K562 treated with DMSO at 1 percent for 4 hours (cell line): ENCODE results near the gene OR2T3. TPM values are rescaled to one million over a fixed set of nuclear protein-coding genes. Genes with fewer than 3 reads are reported as not detected.

Experiments
- total RNA-seq: library from RNA; unstranded; fragments of 300-600 nt; gene quantifications from 2 replicates; pipeline ENCODE4 v1.2.3, GENCODE V29; 2022; ENCODE audit not compliant: insufficient read depth

Gene OR2T3, protein sequence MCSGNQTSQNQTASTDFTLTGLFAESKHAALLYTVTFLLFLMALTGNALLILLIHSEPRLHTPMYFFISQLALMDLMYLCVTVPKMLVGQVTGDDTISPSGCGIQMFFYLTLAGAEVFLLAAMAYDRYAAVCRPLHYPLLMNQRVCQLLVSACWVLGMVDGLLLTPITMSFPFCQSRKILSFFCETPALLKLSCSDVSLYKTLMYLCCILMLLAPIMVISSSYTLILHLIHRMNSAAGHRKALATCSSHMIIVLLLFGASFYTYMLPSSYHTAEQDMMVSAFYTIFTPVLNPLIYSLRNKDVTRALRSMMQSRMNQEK
- total RNA-seq = not detected in 2 replicates

GRCh38 chr1:248473051-248473450 lies at the start of gene OR2T3:
Gene OR2T3, plus strand, starts transcription at chr1:248473351. Its CDS starts 0 bp downstream, at chr1:248473351.

DNA sequence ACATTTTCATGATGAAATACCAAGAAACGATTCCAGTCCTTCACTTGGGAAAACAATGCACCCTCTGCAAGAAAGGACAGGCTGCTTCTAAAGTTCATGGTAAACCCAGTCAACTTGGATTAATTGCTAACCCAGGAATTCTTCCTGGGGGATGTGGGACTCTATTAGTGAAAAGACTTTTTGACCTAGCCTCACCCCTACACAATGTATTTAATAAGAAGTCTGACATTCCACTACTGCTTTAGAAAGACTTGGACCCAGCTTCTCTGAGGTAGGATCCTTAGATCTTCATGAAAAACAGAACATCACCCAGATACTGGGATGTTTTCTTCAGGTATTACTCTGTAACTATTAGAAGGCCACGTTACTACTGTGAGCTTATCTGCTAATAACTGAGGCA lies 27.8 kb upstream of the OR2T3 start, which contains the start of gene OR2T2:
Gene OR2T2, plus strand, starts transcription at position 239 of the 400 bp plus-strand sequence. CDS start 7,161 bp downstream, outside the sequence.

GRCh38 chr1:248488289-248488688 lies 15.1 kb downstream of the OR2T3 start, which contains the start of gene OR2T5:
Gene OR2T5, plus strand, starts transcription at chr1:248488589. Its CDS starts 0 bp downstream, at chr1:248488589.

DNA sequence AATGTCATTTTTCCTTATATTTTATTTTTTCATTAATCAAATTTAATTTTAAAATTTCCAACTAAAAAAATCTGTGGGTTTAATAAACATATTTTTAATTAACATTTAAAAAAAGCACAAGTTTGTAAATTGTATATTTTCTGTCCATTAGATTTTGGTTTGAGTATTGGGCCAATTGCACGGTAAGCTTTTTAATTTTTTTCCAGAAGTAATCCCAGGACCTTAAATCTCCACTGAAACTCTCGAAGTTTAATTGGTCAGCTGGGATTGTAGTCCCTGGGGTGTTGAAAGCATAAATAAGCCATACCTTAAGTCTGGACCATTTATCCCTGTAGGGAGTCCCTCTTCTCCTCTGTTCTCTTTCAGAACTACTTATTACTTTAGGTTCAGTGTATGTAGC lies 34.6 kb downstream of the OR2T3 start, which contains the start of gene OR2G6:
Gene OR2G6, plus strand, starts transcription at position 301 of the 400 bp plus-strand sequence. CDS start 13,574 bp downstream, outside the sequence.

Other genes with a start within 250 kb of the OR2T3 start
- not detected in 2 replicates for gene OR2M4, start 241.9 kb upstream of the OR2T3 start, total RNA-seq
- gene OR2T33, start 195.4 kb upstream of the OR2T3 start, total RNA-seq = not detected in 2 replicates
- not detected in 2 replicates for gene OR2T12, start 169.9 kb upstream of the OR2T3 start, total RNA-seq
- not detected in 2 replicates for gene OR2M7, start 148.8 kb upstream of the OR2T3 start, total RNA-seq
- not detected in 2 replicates for gene OR14C36, start 124.6 kb upstream of the OR2T3 start, total RNA-seq
- not detected in 2 replicates for gene OR2T4, start 111.7 kb upstream of the OR2T3 start, total RNA-seq
- gene OR2T6, start 97.6 kb upstream of the OR2T3 start, total RNA-seq = not detected in 2 replicates
- not detected in 2 replicates for gene OR2T1, start 70.3 kb upstream of the OR2T3 start, total RNA-seq
- not detected in 2 replicates for gene OR2T2, start 27.7 kb upstream of the OR2T3 start, total RNA-seq
- not detected in 2 replicates for gene OR2T5, start 15.2 kb downstream of the OR2T3 start, total RNA-seq
- gene OR2G6, start 34.7 kb downstream of the OR2T3 start, total RNA-seq = not detected in 2 replicates
- not detected in 2 replicates for gene OR2T29, start 89.4 kb downstream of the OR2T3 start, total RNA-seq
- gene OR2T34, start 101.4 kb downstream of the OR2T3 start, total RNA-seq = not detected in 2 replicates
- gene OR2T10, start 124.3 kb downstream of the OR2T3 start, total RNA-seq = not detected in 2 replicates
- gene OR2T11, start 161.7 kb downstream of the OR2T3 start, total RNA-seq = not detected in 2 replicates
- gene OR2T35, start 171.9 kb downstream of the OR2T3 start, total RNA-seq = not detected in 2 replicates
- not detected in 2 replicates for gene OR2T27, start 182.2 kb downstream of the OR2T3 start, total RNA-seq
- gene OR14I1, start 229.4 kb downstream of the OR2T3 start, total RNA-seq = not detected in 2 replicates